Kidney tubule cell (primary cell): Measurements from ENCODE around the gene LAMA3.

Source experiments
- DNase-seq: peaks from one replicate; pipeline ENCODE4 v3.0.0-alpha.2; 2018; ENCODE audit warnings: low spot score

LAMA3 gene

GRCh38 chr18:23908827-23909226 lies 219.6 kb downstream of the LAMA3 start:
- DNase-seq, result no peak

GRCh38 chr18:23910032-23910431 lies 220.8 kb downstream of the LAMA3 start:
- DNase-seq, result no peak

- no peak for DNase-seq
Observed at GRCh38 chr18:23912356-23912755, 223.1 kb downstream of the LAMA3 start.

- DNase-seq, result no peak
Observed at GRCh38 chr18:23916338-23916737, 227.1 kb downstream of the LAMA3 start.

- peak; percentile 64 for DNase-seq
Observed at GRCh38 chr18:23918395-23919032, 229.3 kb downstream of the LAMA3 start.

- DNase-seq, result no peak
Observed at GRCh38 chr18:23920054-23920453, 230.8 kb downstream of the LAMA3 start.

GRCh38 chr18:23921716-23922285 lies 232.5 kb downstream of the LAMA3 start:
- DNase-seq, result no peak

DNA sequence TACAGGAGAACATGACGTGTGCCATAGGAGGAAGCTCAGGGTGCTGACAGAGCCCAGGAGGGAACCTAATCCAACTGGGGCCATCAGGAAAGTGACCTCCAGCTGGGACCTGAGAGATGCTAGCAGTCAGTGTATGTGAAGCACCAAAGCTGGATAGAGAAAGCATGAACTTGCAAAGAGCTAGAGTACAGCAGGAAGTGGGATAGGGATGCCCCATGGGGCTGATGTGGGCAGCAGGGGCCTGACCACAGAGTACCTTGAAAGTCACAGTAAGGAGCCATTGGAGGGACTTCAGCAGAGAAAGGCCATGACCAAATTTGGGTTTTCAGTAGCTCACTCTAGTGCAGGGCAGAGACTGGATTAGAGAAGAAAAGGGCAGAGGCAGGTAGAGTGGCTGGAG lies 233.7 kb downstream of the LAMA3 start:
- no peak for DNase-seq

DNA sequence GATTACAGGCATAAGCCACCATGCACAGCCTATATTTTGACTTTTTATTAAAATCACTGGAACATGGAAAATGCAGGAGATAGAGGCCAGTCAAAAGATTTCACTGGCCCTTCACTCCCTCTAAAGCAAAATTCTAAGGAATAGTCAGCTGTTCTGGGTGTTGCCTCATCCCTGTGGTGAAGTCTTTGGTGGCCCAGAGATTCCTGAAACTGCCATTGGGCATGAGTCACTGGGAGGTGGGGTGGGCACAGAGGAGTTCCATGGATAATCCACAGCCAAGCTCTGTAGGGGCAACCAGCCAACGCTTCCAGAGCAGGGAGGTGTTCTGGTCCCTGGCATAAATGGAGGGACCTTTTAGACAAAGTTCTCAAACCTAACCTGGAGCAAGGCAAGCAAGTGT lies 235.6 kb downstream of the LAMA3 start:
- DNase-seq, result peak; percentile 47

GRCh38 chr18:23926571-23926970 lies 237.3 kb downstream of the LAMA3 start:
- DNase-seq, result no peak

DNA sequence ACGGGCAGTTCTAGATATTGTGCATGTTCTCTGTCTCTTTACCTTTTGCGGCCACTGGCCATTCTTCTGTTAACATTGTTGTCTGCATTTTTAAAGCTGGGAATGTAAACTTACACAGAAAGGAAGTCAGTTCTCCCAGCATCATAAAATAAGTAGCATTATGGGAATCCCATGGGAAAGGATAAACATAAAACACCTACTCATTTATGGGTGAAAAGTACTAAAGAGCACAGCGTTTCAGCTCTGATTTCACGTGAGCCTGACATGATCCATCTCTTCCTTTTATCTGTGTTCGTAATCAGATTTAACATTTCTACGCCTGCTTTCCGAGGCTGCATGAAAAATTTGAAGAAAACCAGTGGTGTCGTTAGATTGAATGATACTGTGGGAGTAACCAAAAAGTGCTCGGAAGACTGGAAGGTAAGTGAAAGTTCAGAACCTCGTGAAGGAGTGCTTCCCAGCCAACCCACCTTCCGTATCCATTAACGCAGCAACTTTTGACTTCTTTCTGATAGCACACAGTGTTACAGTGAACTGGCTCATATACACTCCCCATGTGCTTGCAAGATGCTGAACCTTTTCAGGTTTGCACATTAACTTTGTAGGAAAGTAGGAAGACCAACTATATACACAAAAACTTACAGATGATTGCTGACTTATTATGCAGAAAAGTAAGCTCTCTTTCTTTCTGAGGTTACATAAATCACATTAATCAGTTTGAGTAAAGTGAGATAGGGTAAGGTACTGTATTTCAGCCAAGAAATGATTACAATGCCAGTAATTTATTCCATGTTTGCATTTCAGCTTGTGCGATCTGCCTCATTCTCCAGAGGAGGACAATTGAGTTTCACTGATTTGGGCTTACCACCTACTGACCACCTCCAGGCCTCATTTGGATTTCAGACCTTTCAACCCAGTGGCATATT lies 238.8 kb downstream of the LAMA3 start:
- no peak for DNase-seq

- no peak for DNase-seq
Observed at GRCh38 chr18:23929362-23929930, 240.2 kb downstream of the LAMA3 start.

- DNase-seq, result no peak
Observed at GRCh38 chr18:23930002-23930401, 240.7 kb downstream of the LAMA3 start.

GRCh38 chr18:23932385-23933067 lies 243.3 kb downstream of the LAMA3 start:
- DNase-seq, result no peak

GRCh38 chr18:23933407-23933806 lies 244.2 kb downstream of the LAMA3 start:
- no peak for DNase-seq

GRCh38 chr18:23934252-23934651 lies 245.0 kb downstream of the LAMA3 start:
- DNase-seq, result no peak

GRCh38 chr18:23934863-23935262 lies 245.6 kb downstream of the LAMA3 start:
- no peak for DNase-seq

GRCh38 chr18:23935804-23936203 lies 246.6 kb downstream of the LAMA3 start:
- no peak for DNase-seq

DNA sequence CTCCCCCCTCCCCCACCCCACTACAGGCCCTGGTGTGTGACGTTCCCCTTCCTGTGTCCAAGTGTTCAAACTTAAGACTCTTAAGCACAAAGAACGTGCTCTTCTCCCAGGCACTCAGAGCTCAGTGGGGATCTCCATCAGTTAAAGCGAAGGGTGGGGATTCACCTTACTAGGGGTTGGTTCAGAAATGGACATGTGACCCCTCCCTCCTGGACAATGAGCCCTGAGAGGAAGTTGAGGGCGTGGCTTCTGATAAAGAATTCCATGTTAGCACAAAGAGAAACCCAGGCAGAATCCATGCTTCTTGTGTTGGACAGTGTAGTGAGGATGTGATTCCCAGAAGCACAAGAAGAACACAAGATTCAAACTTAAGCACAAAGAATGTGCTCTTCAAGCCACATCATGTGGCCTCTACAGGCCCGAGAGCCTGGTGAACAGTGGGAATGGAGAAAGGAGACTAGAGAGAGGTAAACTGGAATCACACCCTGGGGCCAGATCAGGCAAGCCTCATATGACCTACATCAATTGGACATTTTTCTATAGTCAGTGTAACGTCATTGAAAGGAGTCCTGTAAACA lies 247.2 kb downstream of the LAMA3 start:
- no peak for DNase-seq

DNA sequence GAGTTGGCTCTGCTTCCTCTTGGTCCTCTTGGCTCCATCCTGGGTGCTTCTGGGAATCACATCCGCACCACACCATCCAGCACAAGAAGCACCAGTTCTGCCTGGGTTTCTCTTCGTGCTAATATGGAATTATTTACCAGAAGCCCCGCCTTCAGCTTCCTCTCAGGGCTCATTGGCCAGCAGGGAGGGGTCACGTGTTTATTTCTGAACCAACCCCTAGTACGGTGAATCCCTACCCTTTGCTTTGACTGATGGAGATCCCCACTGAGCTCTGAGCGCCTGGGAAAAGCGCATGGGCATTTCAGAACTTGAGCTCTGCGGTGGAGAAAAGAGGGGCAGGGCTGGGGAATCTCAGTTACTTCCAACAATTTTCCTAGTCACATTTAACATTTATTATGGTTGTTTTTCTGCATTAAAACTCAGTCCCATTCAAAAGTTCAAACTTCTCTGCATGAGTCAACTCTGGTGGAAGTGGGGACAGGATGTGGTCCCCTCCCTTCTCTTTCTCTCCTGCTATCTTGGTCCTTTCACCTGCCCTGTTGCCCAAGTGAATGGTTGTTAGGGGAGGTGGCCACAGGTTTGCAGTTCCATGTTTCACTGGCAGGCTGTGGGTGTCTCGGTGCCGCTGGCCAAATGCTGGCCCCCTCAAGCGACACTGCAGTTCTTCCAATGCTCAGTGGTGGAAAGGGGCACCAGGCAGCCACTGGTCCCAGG lies 248.9 kb downstream of the LAMA3 start:
- no peak for DNase-seq

DNA sequence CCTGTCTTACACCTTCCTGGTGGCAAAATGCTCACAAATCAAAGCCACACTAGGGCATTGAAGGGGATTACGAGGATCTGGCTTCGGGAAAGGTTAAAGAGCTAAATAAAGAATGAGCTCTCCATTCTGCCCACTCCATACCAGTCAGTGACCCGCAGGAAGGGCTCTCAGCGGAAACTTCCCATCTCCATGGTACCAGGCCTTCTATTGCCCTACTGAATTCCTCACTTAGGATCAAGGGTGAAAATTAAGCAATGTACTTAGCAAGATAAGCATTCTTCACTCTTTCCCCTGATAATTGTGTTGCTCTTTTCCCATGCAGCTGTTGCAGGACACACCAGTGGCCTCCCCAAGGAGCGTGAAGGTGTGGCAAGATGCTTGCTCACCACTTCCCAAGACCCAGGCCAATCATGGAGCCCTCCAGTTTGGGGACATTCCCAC lies 249.7 kb downstream of the LAMA3 start:
- no peak for DNase-seq
